SU-DHL-6 (cell line): ENCODE data around the gene GGT6.

Experiments used
- H2AFZ ChIP-seq: fragments of 200-600 bp; sonication (generic); 2 replicates; pipeline ENCODE4 v1.6.1; 2014; ENCODE audit warnings: low read depth, mild to moderate bottlenecking, moderate library complexity, mixed read lengths, antibody characterized with exemption, low read length; ENCODE audit not compliant: severe bottlenecking
- H3F3A ChIP-seq: fragments of 200-600 bp; shearing (Covaris generic); 2 replicates; pipeline ENCODE4 v1.6.0; 2016; ENCODE audit warnings: antibody characterized with exemption, mild to moderate bottlenecking; ENCODE audit not compliant: insufficient read depth
- H3K27ac ChIP-seq: fragments of 200-600 bp; sonication (generic); 2 replicates; pipeline ENCODE4 v1.5.1; 2016; ENCODE audit warnings: low read depth, mild to moderate bottlenecking, low read length, moderate library complexity, mixed read lengths
- H3K27me3 ChIP-seq: fragments of 200-600 bp; sonication (generic), shearing (Covaris generic); 2 replicates; pipeline ENCODE4 v1.6.0; 2014; ENCODE audit warnings: mild to moderate bottlenecking, low read length
- H3K36me3 ChIP-seq: fragments of 200-600 bp; sonication (generic); 2 replicates; pipeline ENCODE4 v1.6.1; 2014; ENCODE audit warnings: mild to moderate bottlenecking, low read length, mixed read lengths
- H3K4me2 ChIP-seq: fragments of 300-600, 200-600 bp; shearing (Covaris generic), sonication (generic); 2 replicates; pipeline ENCODE4 v1.6.0; 2014; ENCODE audit warnings: low read length, low read depth, mild to moderate bottlenecking; ENCODE audit not compliant: poor library complexity, severe bottlenecking
- H3K4me3 ChIP-seq: fragments of 200-600 bp; sonication (generic); 2 replicates; pipeline ENCODE4 v1.5.1; 2014; ENCODE audit warnings: antibody characterized with exemption, low read length, mild to moderate bottlenecking, mixed read lengths; ENCODE audit not compliant: insufficient read depth, poor library complexity, severe bottlenecking
- H3K79me2 ChIP-seq: fragments of 200-600 bp; sonication (generic); 2 replicates; pipeline ENCODE4 v1.6.1; 2014; ENCODE audit warnings: mild to moderate bottlenecking, low read length, moderate library complexity; ENCODE audit not compliant: insufficient read depth
- H3K9ac ChIP-seq: fragments of 200-600 bp; sonication (generic); 2 replicates; pipeline ENCODE4 v1.7.0; 2014; ENCODE audit warnings: mild to moderate bottlenecking, low read length
- H3K9me2 ChIP-seq: fragments of 200-600 bp; sonication (generic); replicated peaks from 2 replicates; pipeline ENCODE4 v1.6.1; 2014; ENCODE audit warnings: low read length; ENCODE audit not compliant: insufficient read depth
- H3K9me3 ChIP-seq: fragments of 200-600 bp; sonication (generic); 2 replicates; pipeline ENCODE4 v1.6.1; 2014; ENCODE audit warnings: low read length, mixed read lengths; ENCODE audit not compliant: insufficient read depth
- H4K20me1 ChIP-seq: fragments of 200-600 bp; sonication (generic); 2 replicates; pipeline ENCODE4 v1.6.1; 2014; ENCODE audit warnings: low read depth, mild to moderate bottlenecking, antibody characterized with exemption, low read length, moderate library complexity, mixed read lengths
- EZH2phosphoT487 ChIP-seq: fragments of 200-600 bp; sonication (generic), shearing (Covaris generic); conservative IDR thresholded peaks from 2 replicates; pipeline ENCODE4 v1.6.1; 2018; ENCODE audit warnings: mild to moderate bottlenecking, antibody characterized with exemption, low read length, moderate library complexity, mixed read lengths
- TF ChIP-seq, protein P1 (sequence below): fragments of 200-600 bp; sonication (generic); IDR thresholded peaks from one replicate; pipeline ENCODE4 v1.5.1; 2017; ENCODE audit warnings: antibody characterized with exemption, mild to moderate bottlenecking, low read length, moderate library complexity; ENCODE audit not compliant: insufficient read depth, poor library complexity, severe bottlenecking

GGT6 gene

GRCh38 chr17:4594931-4595684 lies 34.7 kb upstream of the GGT6 start:
- Histone ChIP-seq H3K79me2 (no peaks in the 10 kb centered on the region), H3F3A (no peaks in the 10 kb centered on the region), H3K9ac (no peak overlapping the region), H3K36me3 (no peaks in the 10 kb centered on the region), H3K9me2 (no peaks in the 10 kb centered on the region), H3K4me2 (no peak overlapping the region), H3K9me3 (no peaks in the 10 kb centered on the region), H3K27ac (no peak overlapping the region), H3K4me3 (no peak overlapping the region), H2AFZ (no peak overlapping the region), H3K27me3 (no peaks in the 10 kb centered on the region), H4K20me1 (no peaks in the 10 kb centered on the region)
- TF ChIP-seq EZH2phosphoT487, result no peak
- TF ChIP-seq, protein P1, sequence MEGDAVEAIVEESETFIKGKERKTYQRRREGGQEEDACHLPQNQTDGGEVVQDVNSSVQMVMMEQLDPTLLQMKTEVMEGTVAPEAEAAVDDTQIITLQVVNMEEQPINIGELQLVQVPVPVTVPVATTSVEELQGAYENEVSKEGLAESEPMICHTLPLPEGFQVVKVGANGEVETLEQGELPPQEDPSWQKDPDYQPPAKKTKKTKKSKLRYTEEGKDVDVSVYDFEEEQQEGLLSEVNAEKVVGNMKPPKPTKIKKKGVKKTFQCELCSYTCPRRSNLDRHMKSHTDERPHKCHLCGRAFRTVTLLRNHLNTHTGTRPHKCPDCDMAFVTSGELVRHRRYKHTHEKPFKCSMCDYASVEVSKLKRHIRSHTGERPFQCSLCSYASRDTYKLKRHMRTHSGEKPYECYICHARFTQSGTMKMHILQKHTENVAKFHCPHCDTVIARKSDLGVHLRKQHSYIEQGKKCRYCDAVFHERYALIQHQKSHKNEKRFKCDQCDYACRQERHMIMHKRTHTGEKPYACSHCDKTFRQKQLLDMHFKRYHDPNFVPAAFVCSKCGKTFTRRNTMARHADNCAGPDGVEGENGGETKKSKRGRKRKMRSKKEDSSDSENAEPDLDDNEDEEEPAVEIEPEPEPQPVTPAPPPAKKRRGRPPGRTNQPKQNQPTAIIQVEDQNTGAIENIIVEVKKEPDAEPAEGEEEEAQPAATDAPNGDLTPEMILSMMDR, result no peak

DNA sequence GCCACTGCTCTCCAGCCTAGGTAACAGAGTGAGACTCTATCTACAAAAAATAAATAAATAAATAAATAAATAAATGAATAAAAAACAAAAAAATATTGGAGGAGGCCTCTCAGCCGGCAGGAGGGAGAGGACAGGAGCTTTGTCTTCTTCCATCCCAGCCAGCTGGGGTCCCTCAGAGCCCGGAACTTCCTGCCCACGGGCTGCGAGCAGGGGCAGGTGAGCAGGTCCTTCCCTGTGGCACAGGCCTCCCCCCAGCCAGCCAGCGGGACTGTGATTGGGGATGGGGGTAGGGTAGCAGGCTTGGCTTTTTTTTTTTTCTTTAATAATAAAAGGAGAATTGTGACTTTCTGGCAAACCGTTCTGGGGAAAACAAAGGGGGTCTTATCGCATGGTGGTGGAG lies 34.0 kb upstream of the GGT6 start:
- Histone ChIP-seq H4K20me1 (no peaks in the 10 kb centered on the region), H3K9ac (no peak overlapping the region), H3K4me3 (no peak overlapping the region), H3K9me3 (no peaks in the 10 kb centered on the region), H3F3A (no peaks in the 10 kb centered on the region), H3K9me2 (no peaks in the 10 kb centered on the region), H2AFZ (no peak overlapping the region), H3K27ac (no peak overlapping the region), H3K36me3 (no peaks in the 10 kb centered on the region), H3K79me2 (no peaks in the 10 kb centered on the region), H3K4me2 (no peak overlapping the region), H3K27me3 (no peaks in the 10 kb centered on the region)
- TF ChIP-seq, protein P1, result no peak
- no peak for TF ChIP-seq EZH2phosphoT487

- H3K36me3 ChIP-seq, result no peaks in the 10 kb centered on the region
- no peaks in the 10 kb centered on the region for H3K9me3 ChIP-seq
- no peak overlapping the region for H3K4me3 ChIP-seq
- H3K79me2 ChIP-seq, result no peaks in the 10 kb centered on the region
- H3K4me2 ChIP-seq, result no peak overlapping the region
- no peak overlapping the region for H3K27ac ChIP-seq
- no peak overlapping the region for H2AFZ ChIP-seq
- no peaks in the 10 kb centered on the region for H3K9me2 ChIP-seq
- no peak overlapping the region for H3K9ac ChIP-seq
- no peaks in the 10 kb centered on the region for H4K20me1 ChIP-seq
- H3F3A ChIP-seq, result no peaks in the 10 kb centered on the region
- no peaks in the 10 kb centered on the region for H3K27me3 ChIP-seq
- no peak for TF ChIP-seq EZH2phosphoT487
- TF ChIP-seq, protein P1, result no peak
Measured at GRCh38 chr17:4593021-4593421, 32.6 kb upstream of the GGT6 start.
